KMS-11 (cell line): ENCODE results near the gene ETHE1.

Experiments used
- H2AFZ ChIP-seq: fragments of 200-600 bp; sonication (generic); 2 replicates; pipeline ENCODE4 v1.6.1; 2016; ENCODE audit warnings: antibody characterized with exemption, mixed run types, low read depth
- H3K27ac ChIP-seq: fragments of 200-600 bp; sonication (generic); 2 replicates; pipeline ENCODE4 v1.6.1; 2016; ENCODE audit warnings: mild to moderate bottlenecking, mixed run types
- H3K27me3 ChIP-seq: fragments of 200-600 bp; sonication (generic); 2 replicates; pipeline ENCODE4 v1.6.1; 2017; ENCODE audit warnings: mild to moderate bottlenecking, low read depth, mixed run types, moderate library complexity; ENCODE audit not compliant: insufficient read depth
- H3K36me3 ChIP-seq: fragments of 200-600 bp; sonication (generic); 2 replicates; pipeline ENCODE4 v1.6.1; 2017; ENCODE audit warnings: mild to moderate bottlenecking, mixed run types; ENCODE audit not compliant: insufficient read depth
- H3K4me1 ChIP-seq: fragments of 200-600 bp; sonication (generic); 2 replicates; pipeline ENCODE4 v1.6.1; 2016; ENCODE audit warnings: mild to moderate bottlenecking, low read depth, mixed run types; ENCODE audit not compliant: poor library complexity, severe bottlenecking
- H3K4me2 ChIP-seq: fragments of 200-600 bp; sonication (generic); 2 replicates; pipeline ENCODE4 v1.7.0; 2016; ENCODE audit warnings: mild to moderate bottlenecking, mixed run types
- H3K4me3 ChIP-seq: fragments of 200-600 bp; sonication (generic); IDR thresholded peaks from 2 replicates; pipeline ENCODE4 v1.6.1; 2017; ENCODE audit warnings: low read depth, low read length, mixed read lengths; ENCODE audit not compliant: insufficient read depth
- H3K79me2 ChIP-seq: fragments of 200-600 bp; sonication (generic); 2 replicates; pipeline ENCODE4 v1.6.1; 2016; ENCODE audit warnings: low read depth, mixed run types; ENCODE audit not compliant: insufficient read depth
- H3K9ac ChIP-seq: fragments of 200-600 bp; sonication (generic); 2 replicates; pipeline ENCODE4 v1.6.1; 2016; ENCODE audit warnings: mild to moderate bottlenecking, mixed run types
- H4K20me1 ChIP-seq: fragments of 200-600 bp; sonication (generic); 2 replicates; pipeline ENCODE4 v1.6.1; 2016; ENCODE audit warnings: mild to moderate bottlenecking, mixed run types; ENCODE audit not compliant: insufficient read depth
- CTCF ChIP-seq: fragments of 200-600 bp; sonication (generic); conservative IDR thresholded peaks from 2 replicates; pipeline ENCODE4 v1.6.1; 2017; ENCODE audit warnings: low read depth, mild to moderate bottlenecking, antibody characterized with exemption, low read length, moderate library complexity, mixed read lengths

The ETHE1 gene

DNA sequence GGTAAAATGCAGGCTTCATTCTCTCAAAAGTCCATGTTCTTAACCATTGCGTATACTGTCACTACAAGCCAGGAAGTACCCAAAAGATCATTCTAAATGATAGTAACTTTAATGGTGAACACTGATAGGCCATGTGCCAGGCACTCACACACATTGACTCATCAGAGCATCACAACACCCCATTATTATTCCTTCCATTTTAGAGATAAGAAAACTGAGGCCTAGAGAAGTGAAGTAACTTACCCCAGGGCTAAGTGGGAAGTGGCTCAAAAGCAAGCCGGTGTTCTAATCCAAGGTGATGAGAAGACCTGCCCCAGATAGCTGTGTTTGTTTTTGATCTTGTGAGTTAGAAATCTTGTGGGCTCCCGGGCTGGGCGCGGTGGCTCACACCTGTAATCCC is 21.1 kb downstream of the ETHE1 start:
- Histone ChIP-seq H3K79me2 (no peaks in the 10 kb centered on the region), H3K27me3 (no peaks in the 10 kb centered on the region), H3K27ac (no peak overlapping the region), H3K36me3 (no peaks in the 10 kb centered on the region), H3K4me2 (no peak overlapping the region), H2AFZ (no peak overlapping the region), H3K9ac (no peak overlapping the region), H3K4me1 (peaks cover 11% of the 10 kb centered on the region), H3K4me3 (no peak overlapping the region), H4K20me1 (no peaks in the 10 kb centered on the region)
- TF ChIP-seq CTCF, result no peak

DNA sequence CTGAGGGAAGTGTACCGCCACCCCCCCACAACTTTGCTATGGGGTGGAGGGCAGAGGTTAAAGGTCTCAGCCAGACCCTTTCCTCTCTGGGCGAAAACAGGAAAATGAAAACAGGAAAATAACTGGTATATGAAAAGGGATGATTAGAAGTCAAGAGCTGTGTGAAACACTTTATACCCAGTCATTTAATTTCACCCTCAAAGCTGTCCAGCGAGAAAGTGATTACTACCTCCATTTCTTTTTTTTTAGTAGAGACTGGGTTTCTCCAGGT is 21.9 kb downstream of the ETHE1 start:
- Histone ChIP-seq H3K27ac (no peak overlapping the region), H3K9ac (no peak overlapping the region; the same call in 1 of the 2 replicates), H3K4me2 (peak overlapping the region; percentile 96), H3K4me3 (no peak overlapping the region), H3K4me1 (peaks cover 11% of the 10 kb centered on the region), H3K27me3 (no peaks in the 10 kb centered on the region), H4K20me1 (no peaks in the 10 kb centered on the region), H2AFZ (peak overlapping the region; percentile 100), H3K79me2 (no peaks in the 10 kb centered on the region), H3K36me3 (no peaks in the 10 kb centered on the region)
- no peak for TF ChIP-seq CTCF

GRCh38 chr19:43504426-43505185 is 22.4 kb downstream of the ETHE1 start, which contains the start of gene PHLDB3:
Gene PHLDB3 (minus strand): TSS chr19:43504746. CDS start chr19:43504118, 628 bp downstream.
- peak within 1 kb of the TSS; percentile 51; the same call in 1 of the 2 replicates for H3K27ac ChIP-seq

More at GRCh38 chr19:43504426-43505185, 22.4 kb downstream of the ETHE1 start, which contains the start of gene PHLDB3:
- Histone ChIP-seq H3K79me2 (no peaks in the 10 kb centered on the region), H3K27me3 (no peaks in the 10 kb centered on the region), H2AFZ (peak within 1 kb of the TSS; percentile 100), H3K36me3 (no peaks in the 10 kb centered on the region), H4K20me1 (no peaks in the 10 kb centered on the region), H3K4me1 (peaks cover 11% of the 10 kb centered on the region), H3K4me2 (peak within 1 kb of the TSS; percentile 96), H3K9ac (peak within 1 kb of the TSS; percentile 71), H3K4me3 (peak within 1 kb of the TSS; percentile 62)
- 0 out of 2 replicates have a peak, but pooled peaks have one; percentile 27 for TF ChIP-seq CTCF
